ENCODE data around the gene ELAVL3. TPM values are rescaled to one million over a fixed set of nuclear protein-coding genes. Genes with fewer than 3 reads are reported as not detected.

The ELAVL3 gene
- polyA plus RNA-seq, 2 of the 4 experiments (the other 2 are of a cell fraction), result 0.01 TPM; not detected in 1

- WGBS (ENCODE audit: missing lambda C conversion rate), result 54% methylated on average over 16 of the region's 56 CpGs
- ATAC-seq (peak; percentile 51 to 71; a peak in 5 of 6 replicates), DNase-seq (ENCODE audit: low read depth in 1 of 2, low spot score in 1 of 2) (peak; percentile 48 to 60), FAIRE-seq (no peak)
- CTCF ChIA-PET, result interaction anchor here (0.5 to 3.3 kb wide), 7 partner anchors 13 to 1478 kb away, joined by 3 to 20 read pairs (median 4); partner anchors contain the start of genes ODAD3 and PRKCSH
- POLR2A ChIA-PET, result interaction anchor here (1.9 to 3.5 kb wide), 2 partner anchors 41 to 48 kb away, joined by 5 to 11 read pairs; partner anchors contain the start of gene SWSAP1
- no peaks in the 10 kb centered on the region for H3K9me3 ChIP-seq
- no peaks in the 10 kb centered on the region for H3K4me1 ChIP-seq
- H3K4me2 ChIP-seq, result peak overlapping the region; percentile 64
- peak overlapping the region; percentile 31; the same call in 2 of the 3 replicates for H3K4me3 ChIP-seq
- no peak overlapping the region for H3K27ac ChIP-seq
- no peak for TF ChIP-seq NPAS2 (CRISPR knock-in tag; IDR thresholded peaks at IDR 0.05; ENCODE audit: borderline replicate concordance)
- TF ChIP-seq EHMT2 (IDR thresholded peaks at IDR 0.05; ENCODE audit: low read depth), result no peak
- no peak for TF ChIP-seq MAX (IDR thresholded peaks at IDR 0.05)
- no peak for TF ChIP-seq ESRRA (IDR thresholded peaks at IDR 0.05; ENCODE audit: borderline replicate concordance, low read length)
- no peak for TF ChIP-seq CTCF (IDR thresholded peaks at IDR 0.05)
- TF ChIP-seq REST (IDR thresholded peaks at IDR 0.05), result no peak
- TF ChIP-seq ZC3H11A (IDR thresholded peaks at IDR 0.05), result no peak
- no peak for TF ChIP-seq RFX5 (IDR thresholded peaks at IDR 0.05)
- no peak for TF ChIP-seq CHD2 (IDR thresholded peaks at IDR 0.05; ENCODE audit: low read length, partially characterized antibody)
- TF ChIP-seq PHF8 (IDR thresholded peaks at IDR 0.05; ENCODE audit: borderline replicate concordance, low read depth), result no peak
- TF ChIP-seq ATOH8 (CRISPR knock-in tag; IDR thresholded peaks at IDR 0.05; ENCODE audit: low read depth), result no peak
- TF ChIP-seq HES2 (IDR thresholded peaks at IDR 0.05), result no peak
- TF ChIP-seq KDM5A (IDR thresholded peaks at IDR 0.05), result no peak
- no peak for TF ChIP-seq MAZ (IDR thresholded peaks at IDR 0.05; ENCODE audit: borderline replicate concordance, low read depth, low read length)
- TF ChIP-seq ZNF302 (CRISPR knock-in tag; IDR thresholded peaks at IDR 0.05), result no peak
- no peak for TF ChIP-seq JUNB (IDR thresholded peaks at IDR 0.05)
- TF ChIP-seq E2F6 (IDR thresholded peaks at IDR 0.05; ENCODE audit: borderline replicate concordance, low read depth), result no peak
- no peak for TF ChIP-seq SREBF2 (IDR thresholded peaks at IDR 0.05)
These were observed 58.4 kb downstream of the ELAVL3 start for GRCh38 chr19:11422163-11423065.
